Activated naive CD8-positive, alpha-beta T cell treated with anti-CD3 and anti-CD28 coated beads for 36 hours (primary cell): ENCODE results near the gene SPDYE16. TPM values are rescaled to one million over a fixed set of nuclear protein-coding genes. Genes with fewer than 3 reads are reported as not detected.
A peak's percentile ranks its signal among the peaks of the same experiment; 100 is the strongest.
"Not testable (repeated sequence)": the region's sequence is repeated elsewhere in the genome, so short reads cannot be mapped to it uniquely, and the experiment has no call there.

Experiments used
- DNase-seq: peaks from one replicate; pipeline ENCODE4 v3.0.0; 2021
- H3K27ac Mint-ChIP-seq: one replicate; pipeline ENCODE4 v1.8.0; 2022; ENCODE audit warnings: mild to moderate bottlenecking, moderate library complexity, mixed read lengths
- H3K27me3 Mint-ChIP-seq: one replicate; pipeline ENCODE4 v1.8.0; 2022; ENCODE audit warnings: mild to moderate bottlenecking, mixed read lengths
- H3K36me3 Mint-ChIP-seq: one replicate; pipeline ENCODE4 v1.8.0; 2021; ENCODE audit warnings: mild to moderate bottlenecking, mixed read lengths
- H3K4me1 Mint-ChIP-seq: one replicate; pipeline ENCODE4 v1.8.0; 2021; ENCODE audit warnings: mixed read lengths
- H3K4me3 Mint-ChIP-seq: one replicate; pipeline ENCODE4 v1.8.0; 2022; ENCODE audit warnings: mild to moderate bottlenecking, moderate library complexity, mixed read lengths
- H3K9me3 Mint-ChIP-seq: one replicate; pipeline ENCODE4 v1.8.0; 2022; ENCODE audit warnings: mixed read lengths
- total RNA-seq, 2 experiments: library from RNA; stranded (reverse); gene quantifications; one replicate each; pipeline ENCODE4 v1.2.3, GENCODE V29; 2021

The SPDYE16 gene
- total RNA-seq, 2 experiments from 2014 or later: 0.12 to 0.14 TPM

GRCh38 chr7:76499924-76500241 is 43.2 kb downstream of the SPDYE16 start:
- H3K4me1 Mint-ChIP-seq, H3K36me3 Mint-ChIP-seq, H3K9me3 Mint-ChIP-seq, H3K27ac Mint-ChIP-seq, H3K4me3 Mint-ChIP-seq, H3K27me3 Mint-ChIP-seq: not testable (repeated sequence)
- peak; percentile 15 for DNase-seq

GRCh38 chr7:76499201-76499923 is 43.7 kb downstream of the SPDYE16 start:
- not testable (repeated sequence) for H3K9me3 Mint-ChIP-seq, H3K27ac Mint-ChIP-seq, H3K4me3 Mint-ChIP-seq, H3K27me3 Mint-ChIP-seq, H3K36me3 Mint-ChIP-seq, H3K4me1 Mint-ChIP-seq, DNase-seq

DNA sequence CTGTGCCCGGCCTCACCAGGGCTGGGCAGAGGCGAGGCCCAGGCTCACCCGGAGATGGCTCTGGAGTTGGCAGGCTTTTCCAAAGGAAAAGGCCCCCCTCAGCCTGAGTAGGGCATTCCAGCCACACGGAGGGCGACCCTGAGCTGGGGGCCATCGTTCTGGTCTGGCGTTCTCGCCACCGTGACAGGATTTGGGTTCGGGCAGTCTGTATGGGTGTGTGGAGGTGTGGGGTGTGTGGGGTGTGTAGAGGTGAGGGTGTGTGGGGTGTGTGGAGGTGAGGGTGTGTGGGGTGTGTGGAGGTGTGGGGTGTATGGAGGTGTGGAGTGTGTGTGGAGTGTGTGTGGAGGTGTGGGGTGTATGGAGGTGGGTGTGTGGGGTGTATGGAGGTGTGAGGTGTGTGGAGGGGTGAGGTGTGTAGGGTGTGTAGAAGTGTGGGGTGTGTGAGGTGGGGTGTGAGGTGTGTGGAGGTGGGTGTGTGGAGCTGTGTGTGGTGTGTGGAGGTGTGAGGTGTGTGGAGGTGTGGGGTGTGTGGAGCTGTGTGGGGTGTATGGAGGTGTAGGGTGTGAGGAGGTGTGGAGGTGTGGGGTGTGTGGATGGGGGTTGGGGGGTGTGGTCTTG is 44.4 kb downstream of the SPDYE16 start:
- not testable (repeated sequence) for H3K4me3 Mint-ChIP-seq, H3K27ac Mint-ChIP-seq, H3K27me3 Mint-ChIP-seq

DNA sequence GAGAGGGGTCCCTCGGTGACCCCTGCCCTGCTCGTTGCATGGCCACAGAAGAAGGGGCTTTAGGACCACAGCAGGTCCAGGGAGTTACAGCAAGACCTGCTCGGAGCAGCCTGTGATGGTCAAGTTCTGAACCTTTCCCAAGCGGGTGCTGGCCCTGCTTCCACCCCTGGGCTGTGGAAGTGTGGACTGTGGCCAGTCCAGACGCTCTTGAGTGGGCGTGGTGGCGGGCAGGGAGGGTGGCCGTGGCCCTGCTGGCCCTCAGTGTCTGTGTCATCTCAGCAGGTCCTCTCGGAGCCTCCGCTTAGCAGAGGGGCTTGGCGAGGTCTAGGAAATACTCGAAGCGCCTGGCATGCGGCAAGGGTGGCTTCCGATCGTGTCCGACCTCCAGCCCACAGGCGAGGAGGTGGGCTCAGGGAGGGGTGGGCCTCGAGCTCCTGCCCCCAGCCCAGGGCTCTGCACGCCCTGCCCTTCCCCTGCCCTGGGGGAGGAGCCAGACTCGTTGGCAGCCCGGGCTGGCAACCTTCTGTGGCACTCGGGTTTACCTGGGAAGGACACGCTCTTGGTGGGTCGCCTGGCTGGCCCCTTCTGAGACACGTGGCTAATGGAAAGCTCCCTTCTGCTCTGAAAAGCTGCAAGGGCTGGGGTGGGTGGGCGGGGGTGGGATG is 45.0 kb downstream of the SPDYE16 start:
- not testable (repeated sequence) for H3K27ac Mint-ChIP-seq, H3K9me3 Mint-ChIP-seq, H3K36me3 Mint-ChIP-seq, H3K27me3 Mint-ChIP-seq, H3K4me3 Mint-ChIP-seq, DNase-seq, H3K4me1 Mint-ChIP-seq

More for the DNA sequence above, 44.4 kb downstream of the SPDYE16 start:
- DNase-seq, H3K36me3 Mint-ChIP-seq, H3K4me1 Mint-ChIP-seq, H3K9me3 Mint-ChIP-seq: not testable (repeated sequence)

DNA sequence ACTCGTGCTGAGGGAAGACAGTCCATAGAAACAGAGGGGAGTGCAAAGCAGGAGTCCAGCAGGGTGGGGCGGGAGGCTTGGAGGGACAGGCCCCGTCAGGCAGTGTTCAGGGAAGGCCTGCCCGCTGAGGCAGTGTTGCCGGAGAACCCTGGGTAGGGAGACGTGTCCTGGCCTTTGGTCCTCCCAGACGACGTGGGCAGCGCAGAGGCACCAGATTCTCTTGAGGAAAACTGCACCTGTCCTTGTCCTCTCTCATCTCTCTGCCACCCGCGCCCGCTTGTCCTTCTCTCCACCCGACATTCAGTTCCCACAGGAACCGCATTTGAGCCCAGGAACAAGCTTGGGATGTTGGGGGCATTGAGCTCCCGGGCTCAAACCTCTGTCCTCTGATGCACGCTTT is 47.4 kb downstream of the SPDYE16 start:
- H3K4me3 Mint-ChIP-seq, H3K4me1 Mint-ChIP-seq, DNase-seq, H3K36me3 Mint-ChIP-seq, H3K27me3 Mint-ChIP-seq, H3K9me3 Mint-ChIP-seq, H3K27ac Mint-ChIP-seq: not testable (repeated sequence)

DNA sequence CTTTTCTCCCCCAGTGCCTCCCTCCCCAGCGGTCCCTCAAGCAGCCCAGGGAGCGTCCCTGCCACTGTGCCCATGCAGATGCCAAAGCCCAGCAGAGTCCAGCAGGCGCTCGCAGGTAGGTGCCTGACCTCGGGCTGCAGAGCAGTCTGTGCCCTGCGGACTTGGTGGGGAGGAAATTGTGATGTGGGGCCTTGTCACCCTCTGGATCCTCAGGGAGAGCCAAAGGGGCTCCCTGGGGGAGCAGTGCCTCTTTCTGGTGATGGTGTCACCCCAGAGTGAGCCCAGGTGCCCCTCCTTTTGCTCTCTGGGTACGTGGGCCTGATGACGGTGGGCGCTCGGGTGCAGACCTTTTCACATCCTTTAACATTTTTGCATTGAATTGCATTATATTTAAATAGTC is 51.0 kb downstream of the SPDYE16 start:
- H3K36me3 Mint-ChIP-seq, H3K4me3 Mint-ChIP-seq, H3K4me1 Mint-ChIP-seq, DNase-seq, H3K27ac Mint-ChIP-seq, H3K27me3 Mint-ChIP-seq, H3K9me3 Mint-ChIP-seq: not testable (repeated sequence)

- not testable (repeated sequence) for H3K4me3 Mint-ChIP-seq, DNase-seq, H3K27me3 Mint-ChIP-seq, H3K36me3 Mint-ChIP-seq, H3K9me3 Mint-ChIP-seq, H3K4me1 Mint-ChIP-seq, H3K27ac Mint-ChIP-seq
Observed at GRCh38 chr7:76487969-76488368, 55.1 kb downstream of the SPDYE16 start.

GRCh38 chr7:76486618-76487017 is 56.5 kb downstream of the SPDYE16 start:
- not testable (repeated sequence) for H3K4me1 Mint-ChIP-seq, H3K9me3 Mint-ChIP-seq, H3K36me3 Mint-ChIP-seq, H3K4me3 Mint-ChIP-seq, H3K27me3 Mint-ChIP-seq
- peak; percentile 40 for DNase-seq
- H3K27ac Mint-ChIP-seq: peak overlapping the region; percentile 74

DNA sequence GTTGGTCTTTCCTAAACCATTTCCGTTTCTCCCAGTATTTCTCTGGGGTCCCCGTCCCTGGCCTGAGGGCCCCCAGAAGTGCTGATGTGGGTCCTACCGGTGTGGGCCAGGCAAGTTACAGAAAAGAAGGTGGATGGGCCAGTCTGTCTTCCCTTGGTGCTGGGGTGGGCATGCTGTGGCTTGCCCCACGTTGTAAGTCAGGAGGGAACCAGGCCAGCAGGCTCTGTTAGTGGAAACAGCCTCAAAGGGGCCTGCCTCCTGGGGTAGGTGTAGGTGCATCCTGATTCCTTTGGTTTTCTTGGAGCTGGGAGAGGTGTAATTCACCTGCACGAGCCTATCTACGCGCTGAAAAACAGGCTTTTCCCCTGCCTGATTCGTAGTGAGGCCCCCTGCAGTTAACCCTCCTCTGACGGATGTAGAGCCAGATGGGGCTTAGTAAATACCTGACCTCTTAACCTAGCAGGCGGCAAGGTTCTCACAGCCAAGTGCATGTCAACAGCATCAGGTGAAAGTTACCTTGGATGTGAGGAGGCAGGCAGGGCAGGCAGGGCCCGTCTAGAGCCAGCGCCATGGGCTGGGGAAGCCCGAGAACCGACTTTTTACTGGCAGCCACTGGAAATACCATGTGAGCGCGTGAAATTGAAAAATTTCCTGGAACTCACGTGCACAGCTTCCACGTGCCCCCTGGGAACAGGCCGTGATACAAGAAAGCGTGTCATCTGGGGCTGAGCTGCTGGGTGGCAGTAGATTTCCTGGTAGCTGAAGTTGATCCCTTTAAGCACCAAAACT is 57.1 kb downstream of the SPDYE16 start:
- H3K27ac Mint-ChIP-seq, H3K9me3 Mint-ChIP-seq, H3K4me3 Mint-ChIP-seq, DNase-seq, H3K4me1 Mint-ChIP-seq, H3K36me3 Mint-ChIP-seq, H3K27me3 Mint-ChIP-seq: not testable (repeated sequence)

GRCh38 chr7:76484456-76484855 is 58.6 kb downstream of the SPDYE16 start:
- H3K4me1 Mint-ChIP-seq, DNase-seq, H3K9me3 Mint-ChIP-seq, H3K27me3 Mint-ChIP-seq, H3K36me3 Mint-ChIP-seq, H3K27ac Mint-ChIP-seq, H3K4me3 Mint-ChIP-seq: not testable (repeated sequence)

DNA sequence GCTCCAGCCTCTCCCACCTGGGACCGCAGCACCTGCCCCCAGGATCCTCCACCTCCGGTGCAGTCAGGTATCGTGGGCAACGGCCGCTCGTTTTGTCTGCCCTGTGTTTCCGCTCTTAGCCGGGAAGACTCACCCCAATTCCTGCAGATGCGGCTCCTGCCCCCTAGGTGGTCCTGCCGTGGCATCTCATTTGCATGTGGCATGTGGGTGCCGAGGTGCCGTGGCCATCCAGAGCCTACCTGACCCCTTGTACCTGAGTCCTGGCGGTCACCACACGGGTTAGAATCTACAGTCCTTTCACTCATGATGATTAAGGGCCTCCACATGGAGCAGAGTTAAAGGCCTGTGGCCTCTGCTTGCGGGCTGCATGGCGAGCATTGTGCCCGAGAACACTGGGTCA is 60.0 kb downstream of the SPDYE16 start:
- not testable (repeated sequence) for H3K27ac Mint-ChIP-seq, H3K9me3 Mint-ChIP-seq

GRCh38 chr7:76482660-76483059 is 60.4 kb downstream of the SPDYE16 start:
- H3K4me1 Mint-ChIP-seq, H3K27ac Mint-ChIP-seq, H3K4me3 Mint-ChIP-seq, H3K9me3 Mint-ChIP-seq, H3K27me3 Mint-ChIP-seq, DNase-seq, H3K36me3 Mint-ChIP-seq: not testable (repeated sequence)

More for the DNA sequence above, 60.0 kb downstream of the SPDYE16 start:
- not testable (repeated sequence) for H3K4me3 Mint-ChIP-seq, DNase-seq, H3K27me3 Mint-ChIP-seq, H3K36me3 Mint-ChIP-seq, H3K4me1 Mint-ChIP-seq

Other genes with a start within 250 kb of the SPDYE16 start
- 100 to 1,000 TPM in 1 of 2 experiments, 10 to 100 TPM in 1; 96.7 to 102 TPM for gene HSPB1, start 240.6 kb downstream of the SPDYE16 start, total RNA-seq
- gene YWHAG, start 184.3 kb downstream of the SPDYE16 start, total RNA-seq: 100 to 1,000 TPM; 155 to 157 TPM
- gene SSC4D, start 133.6 kb downstream of the SPDYE16 start, total RNA-seq: under 1 TPM; 0.37 to 0.40 TPM
- 1 to 10 TPM; 2.6 to 3.5 TPM for gene ZP3, start 118.3 kb downstream of the SPDYE16 start, total RNA-seq
- 10 to 100 TPM; 13.7 to 16.4 TPM for gene DTX2, start 81.6 kb downstream of the SPDYE16 start, total RNA-seq
- gene UPK3B, start 32.7 kb downstream of the SPDYE16 start, total RNA-seq: not detected
- gene POMZP3, start 84.0 kb upstream of the SPDYE16 start, total RNA-seq: 10 to 100 TPM; 11.0 to 13.2 TPM